Stomach smooth muscle (tissue), 2 donors: Measurements from ENCODE around the gene ABTB2.
"Not testable (repeated sequence)": the region's sequence is repeated elsewhere in the genome, so short reads cannot be mapped to it uniquely, and the experiment has no call there.

Experiments used
- H3K27ac ChIP-seq: one replicate; pipeline ENCODE4 v1.7.0; 2013; ENCODE audit warnings: mild to moderate bottlenecking, low read length, inconsistent platforms
- H3K27me3 ChIP-seq, 2 donors: one replicate each; pipeline ENCODE4 v1.7.0; 2013; ENCODE audit warnings: low read length in 2 of 2; ENCODE audit not compliant: insufficient read depth in 2 of 2, control insufficient read depth in 1 of 2
- H3K36me3 ChIP-seq, 2 donors: one replicate each; pipeline ENCODE4 v1.7.0; 2013; ENCODE audit warnings: low read length in 2 of 2; ENCODE audit not compliant: control insufficient read depth in 2 of 2, insufficient read depth in 2 of 2
- H3K4me1 ChIP-seq: one replicate; pipeline ENCODE4 v1.7.0; 2013; ENCODE audit warnings: low read length; ENCODE audit not compliant: control insufficient read depth, insufficient read depth
- H3K4me3 ChIP-seq, 2 donors: one replicate each; pipeline ENCODE4 v1.7.0; 2013; ENCODE audit warnings: low read length in 2 of 2
- H3K9ac ChIP-seq, 2 donors: one replicate each; pipeline ENCODE4 v1.7.0; 2013; ENCODE audit warnings: low read length in 2 of 2, mild to moderate bottlenecking in 1 of 2
- H3K9me3 ChIP-seq, 2 donors: one replicate each; pipeline ENCODE4 v1.7.0; 2013; ENCODE audit warnings: low read length in 2 of 2; ENCODE audit not compliant: control insufficient read depth in 2 of 2
- donor health status: healthy.
- donor health status: Pancreatic carcinoma.

ABTB2 gene

GRCh38 chr11:34252015-34252414 lies 105.8 kb downstream of the ABTB2 start:
- Histone ChIP-seq H3K4me3 (no peak overlapping the region), H3K36me3 (no peaks in the 10 kb centered on the region), H3K9me3 (no peaks in the 10 kb centered on the region), H3K4me1 (peaks cover 12% of the 10 kb centered on the region), H3K27ac (no peak overlapping the region), H3K27me3 (no peaks in the 10 kb centered on the region), H3K9ac (no peak overlapping the region)

- no peaks in the 10 kb centered on the region for H3K36me3 ChIP-seq
- peaks cover 12% of the 10 kb centered on the region for H3K4me1 ChIP-seq
- H3K27ac ChIP-seq: no peak overlapping the region
- no peaks in the 10 kb centered on the region for H3K27me3 ChIP-seq
- H3K4me3 ChIP-seq: no peak overlapping the region
- no peaks in the 10 kb centered on the region for H3K9me3 ChIP-seq
- H3K9ac ChIP-seq: no peak overlapping the region
Measured at GRCh38 chr11:34251589-34251980, 106.2 kb downstream of the ABTB2 start.

- no peak overlapping the region for H3K27ac ChIP-seq
- no peaks in the 10 kb centered on the region for H3K27me3 ChIP-seq
- H3K36me3 ChIP-seq: no peaks in the 10 kb centered on the region
- H3K4me3 ChIP-seq: no peak overlapping the region
- no peak overlapping the region for H3K9ac ChIP-seq
- peaks cover 12% of the 10 kb centered on the region for H3K4me1 ChIP-seq
- H3K9me3 ChIP-seq: no peaks in the 10 kb centered on the region
Measured at GRCh38 chr11:34250732-34251588, 106.8 kb downstream of the ABTB2 start.

GRCh38 chr11:34250211-34250610 lies 107.6 kb downstream of the ABTB2 start:
- Histone ChIP-seq H3K27ac (no peak overlapping the region), H3K36me3 (no peaks in the 10 kb centered on the region), H3K9ac (no peak overlapping the region), H3K4me1 (peaks cover 12% of the 10 kb centered on the region), H3K4me3 (no peak overlapping the region), H3K9me3 (no peaks in the 10 kb centered on the region), H3K27me3 (no peaks in the 10 kb centered on the region)

GRCh38 chr11:34249439-34249838 lies 108.4 kb downstream of the ABTB2 start:
- Histone ChIP-seq H3K36me3 (no peaks in the 10 kb centered on the region), H3K9me3 (no peaks in the 10 kb centered on the region), H3K4me3 (no peak overlapping the region), H3K9ac (no peak overlapping the region), H3K27me3 (no peaks in the 10 kb centered on the region), H3K27ac (no peak overlapping the region), H3K4me1 (peaks cover 12% of the 10 kb centered on the region)

- H3K4me3 ChIP-seq, H3K27me3 ChIP-seq, H3K27ac ChIP-seq, H3K9ac ChIP-seq, H3K36me3 ChIP-seq, H3K9me3 ChIP-seq: not testable (repeated sequence)
- H3K4me1 ChIP-seq: peaks cover 16% of the 10 kb centered on the region
Measured at GRCh38 chr11:34246511-34246910, 111.3 kb downstream of the ABTB2 start.

- no peak overlapping the region for H3K27ac ChIP-seq
- no peak overlapping the region for H3K9ac ChIP-seq
- no peaks in the 10 kb centered on the region for H3K36me3 ChIP-seq
- H3K9me3 ChIP-seq: no peaks in the 10 kb centered on the region
- H3K27me3 ChIP-seq: no peaks in the 10 kb centered on the region
- H3K4me1 ChIP-seq: peaks cover 12% of the 10 kb centered on the region
- H3K4me3 ChIP-seq: no peak overlapping the region
Measured at GRCh38 chr11:34245041-34245440, 112.8 kb downstream of the ABTB2 start.

GRCh38 chr11:34243600-34244464 lies 114.0 kb downstream of the ABTB2 start:
- H3K9ac ChIP-seq: no peak overlapping the region
- H3K36me3 ChIP-seq: no peaks in the 10 kb centered on the region
- peaks cover 7% of the 10 kb centered on the region for H3K4me1 ChIP-seq
- H3K27ac ChIP-seq: no peak overlapping the region
- no peaks in the 10 kb centered on the region for H3K9me3 ChIP-seq
- H3K4me3 ChIP-seq: no peak overlapping the region
- H3K27me3 ChIP-seq: no peaks in the 10 kb centered on the region

GRCh38 chr11:34242037-34242625 lies 115.7 kb downstream of the ABTB2 start:
- Histone ChIP-seq H3K27me3 (no peaks in the 10 kb centered on the region), H3K4me1 (peaks cover 7% of the 10 kb centered on the region), H3K9ac (no peak overlapping the region), H3K36me3 (no peaks in the 10 kb centered on the region), H3K4me3 (no peak overlapping the region), H3K9me3 (no peaks in the 10 kb centered on the region), H3K27ac (no peak overlapping the region)

- Histone ChIP-seq H3K4me1 (peaks cover 7% of the 10 kb centered on the region), H3K27ac (no peak overlapping the region), H3K27me3 (no peaks in the 10 kb centered on the region), H3K36me3 (no peaks in the 10 kb centered on the region), H3K9ac (no peak overlapping the region), H3K9me3 (no peaks in the 10 kb centered on the region), H3K4me3 (no peak overlapping the region)
Measured at GRCh38 chr11:34240150-34240494, 117.7 kb downstream of the ABTB2 start.
